ENCODE data around the gene TNFAIP2.

Gene TNFAIP2

DNA sequence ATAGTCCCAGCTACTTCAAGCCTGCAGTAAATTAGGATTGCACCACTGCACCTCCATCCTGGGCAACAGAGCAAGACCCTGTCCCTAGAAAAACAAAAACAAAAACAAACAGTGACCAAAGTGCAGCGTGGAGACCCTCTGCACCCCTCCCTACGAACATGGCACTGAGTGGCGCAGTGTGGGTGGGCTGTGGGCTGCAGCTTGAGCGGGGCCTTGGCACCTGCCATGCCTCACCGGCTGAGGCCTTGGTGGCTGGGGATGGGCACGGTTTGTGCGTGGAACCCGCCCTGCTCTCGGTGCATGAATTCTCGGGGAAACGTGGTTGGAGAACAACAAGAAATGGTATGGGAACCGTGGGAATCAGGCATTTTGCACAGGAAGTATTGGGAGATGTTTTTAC lies 60.8 kb downstream of the TNFAIP2 start:
- peaks cover 0 to 6% (median 4%) of the 10 kb centered on the region in 4 donors for H3K4me1 ChIP-seq
- DNase-seq = peak in 1 of 2 donors; percentile 48
- H3K27me3 ChIP-seq = peaks cover 0 to 36% of the 10 kb centered on the region in 2 donors
- no peaks in the 10 kb centered on the region for H3K36me3 ChIP-seq
- no peak overlapping the region for H3K4me3 ChIP-seq
- no peak for TF ChIP-seq CTCF (IDR thresholded peaks at IDR 0.05)
- H3K9me3 ChIP-seq = no peaks in the 10 kb centered on the region
- H3K27ac ChIP-seq = no peak overlapping the region
- intact Hi-C loops (cut with DNase I; ENCODE audit: low total_unique reads) = loop anchor here (10.0 kb wide), 1 partner anchor 79 kb away; no protein-coding TSS in a partner anchor

DNA sequence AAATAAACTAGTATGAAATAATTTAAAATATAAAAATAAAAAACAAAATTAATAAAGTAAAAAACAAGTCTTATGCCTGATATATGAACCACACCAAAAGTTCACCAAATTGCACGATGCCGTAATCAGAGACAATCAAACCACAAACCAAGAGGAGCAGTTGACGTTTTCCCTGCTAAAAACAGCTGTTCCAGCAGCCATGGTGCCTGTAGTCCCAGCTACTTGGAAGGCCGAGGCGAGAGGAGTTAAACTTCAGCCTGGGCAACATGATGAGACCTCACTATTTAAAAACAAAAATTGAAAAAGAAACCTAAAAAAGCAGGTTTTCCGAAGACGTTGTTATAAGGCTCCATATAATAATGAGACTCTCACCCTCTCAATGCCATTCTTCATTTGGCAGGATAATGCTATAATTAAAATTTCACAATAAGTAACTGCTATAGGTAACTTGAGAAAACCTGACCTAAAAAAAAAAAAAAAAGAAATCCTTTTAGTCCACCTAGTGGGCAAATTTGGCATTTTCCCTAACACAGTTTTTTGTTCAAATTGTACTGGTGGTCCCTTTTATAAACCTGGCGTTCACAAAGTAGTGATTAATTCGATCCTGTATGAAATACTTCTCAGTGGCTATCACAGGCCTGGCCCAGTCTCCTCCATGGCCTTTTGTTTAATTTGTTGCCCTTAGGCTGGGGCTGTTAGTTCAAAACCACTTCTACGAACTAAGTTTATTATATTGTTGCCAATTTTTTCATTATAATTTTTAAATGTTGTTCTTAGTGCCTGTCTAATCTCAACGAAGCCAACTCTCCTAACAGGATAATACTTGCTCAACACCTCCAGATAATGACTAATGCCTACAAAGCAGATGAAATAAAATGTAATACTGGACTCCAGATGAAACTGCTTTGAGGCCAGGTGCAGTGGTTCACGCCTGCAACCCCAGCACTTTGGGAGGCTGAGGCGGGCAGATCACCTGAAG lies 62.1 kb downstream of the TNFAIP2 start:
- no peak overlapping the region for H3K27ac ChIP-seq
- peak in 1 of 2 donors; percentile 9 for DNase-seq
- no peak overlapping the region for H3K4me3 ChIP-seq
- H3K27me3 ChIP-seq = peaks cover 0 to 49% of the 10 kb centered on the region in 2 donors
- no peaks in the 10 kb centered on the region for H3K9me3 ChIP-seq
- peak; percentile 54 to 57 for TF ChIP-seq CTCF (IDR thresholded peaks at IDR 0.05)
- H3K4me1 ChIP-seq = peaks cover 0 to 9% (median 7%) of the 10 kb centered on the region in 4 donors
- intact Hi-C loops (cut with DNase I; ENCODE audit: low total_unique reads) = loop anchor here (10.0 kb wide), 1 partner anchor 81 kb away; no protein-coding TSS in a partner anchor
- no peaks in the 10 kb centered on the region for H3K36me3 ChIP-seq

DNA sequence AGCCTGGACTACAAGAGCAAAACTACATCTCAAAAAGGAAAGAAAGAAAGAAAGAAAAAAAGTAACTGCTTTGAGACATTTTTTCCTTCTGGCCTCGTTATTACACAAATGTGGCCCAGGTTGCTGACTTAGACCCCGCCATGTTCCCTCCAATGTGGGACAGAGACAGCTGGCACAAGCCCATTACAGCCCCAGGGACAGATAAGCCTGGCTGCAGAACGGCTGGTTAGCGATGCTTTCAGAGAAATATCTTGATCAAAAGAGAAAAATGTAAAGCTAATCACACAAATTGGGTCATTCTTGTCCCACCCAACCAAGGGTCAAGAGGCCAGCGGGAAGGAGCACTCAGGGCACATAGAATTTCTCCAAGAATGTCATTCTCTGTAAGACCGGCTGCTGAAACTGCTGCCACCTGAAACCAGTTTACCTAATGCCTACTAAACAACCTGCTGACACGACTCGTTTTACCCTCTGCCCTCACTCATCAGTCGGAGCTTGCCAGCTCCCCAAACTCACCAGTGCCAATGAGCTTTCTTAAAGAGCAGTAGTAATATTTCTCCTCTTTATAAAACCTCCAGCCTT lies 63.1 kb downstream of the TNFAIP2 start:
- Histone ChIP-seq H3K27ac (no peak overlapping the region), H3K4me1 (peaks cover 0 to 9% (median 7%) of the 10 kb centered on the region in 4 donors), H3K36me3 (no peaks in the 10 kb centered on the region), H3K27me3 (peaks cover 0 to 54% of the 10 kb centered on the region in 2 donors), H3K4me3 (no peak overlapping the region), H3K9me3 (no peaks in the 10 kb centered on the region)
- peak in 1 of 2 donors; percentile 37 for DNase-seq
- TF ChIP-seq CTCF (IDR thresholded peaks at IDR 0.05) = no peak
- intact Hi-C loops (cut with DNase I; ENCODE audit: low total_unique reads) = loop anchor here (10.0 kb wide), 1 partner anchor 82 kb away; no protein-coding TSS in a partner anchor

Data from tibial artery (tissue), 4 donors.